ENCODE results near the gene LRFN4. TPM values are rescaled to one million over a fixed set of nuclear protein-coding genes. Genes with fewer than 3 reads are reported as not detected.

LRFN4 gene
- total RNA-seq, 4 donors from 2014 or later, result 7.1 to 17.5 (median 9.2) TPM

DNA sequence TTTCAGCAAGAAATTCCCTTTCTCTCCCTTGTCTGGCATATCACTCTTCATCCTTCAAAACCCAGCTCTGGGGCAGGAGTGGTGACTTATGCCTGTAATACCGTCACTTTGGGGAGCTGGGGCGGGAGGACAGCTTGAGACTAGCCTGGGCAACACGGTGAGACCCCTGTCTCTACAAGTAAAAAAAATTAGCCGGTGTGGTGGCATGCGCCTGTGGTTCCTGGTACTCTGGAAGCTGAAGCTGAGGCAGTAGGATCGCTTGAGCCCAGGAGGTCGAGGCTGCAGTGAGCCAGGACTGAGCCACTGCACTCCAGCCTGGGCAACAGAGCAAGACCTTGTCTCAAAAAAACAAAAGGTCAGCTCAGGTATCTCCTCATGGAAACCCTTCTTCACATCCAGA, 15.0 kb upstream of the LRFN4 start:
- TF ChIP-seq, protein P1, sequence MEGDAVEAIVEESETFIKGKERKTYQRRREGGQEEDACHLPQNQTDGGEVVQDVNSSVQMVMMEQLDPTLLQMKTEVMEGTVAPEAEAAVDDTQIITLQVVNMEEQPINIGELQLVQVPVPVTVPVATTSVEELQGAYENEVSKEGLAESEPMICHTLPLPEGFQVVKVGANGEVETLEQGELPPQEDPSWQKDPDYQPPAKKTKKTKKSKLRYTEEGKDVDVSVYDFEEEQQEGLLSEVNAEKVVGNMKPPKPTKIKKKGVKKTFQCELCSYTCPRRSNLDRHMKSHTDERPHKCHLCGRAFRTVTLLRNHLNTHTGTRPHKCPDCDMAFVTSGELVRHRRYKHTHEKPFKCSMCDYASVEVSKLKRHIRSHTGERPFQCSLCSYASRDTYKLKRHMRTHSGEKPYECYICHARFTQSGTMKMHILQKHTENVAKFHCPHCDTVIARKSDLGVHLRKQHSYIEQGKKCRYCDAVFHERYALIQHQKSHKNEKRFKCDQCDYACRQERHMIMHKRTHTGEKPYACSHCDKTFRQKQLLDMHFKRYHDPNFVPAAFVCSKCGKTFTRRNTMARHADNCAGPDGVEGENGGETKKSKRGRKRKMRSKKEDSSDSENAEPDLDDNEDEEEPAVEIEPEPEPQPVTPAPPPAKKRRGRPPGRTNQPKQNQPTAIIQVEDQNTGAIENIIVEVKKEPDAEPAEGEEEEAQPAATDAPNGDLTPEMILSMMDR (IDR thresholded peaks at IDR 0.05), result no peak
- TF ChIP-seq EP300 (IDR thresholded peaks at IDR 0.05) (no peak), POLR2A (IDR thresholded peaks at IDR 0.05) (no peak), POLR2AphosphoS5 (IDR thresholded peaks at IDR 0.05) (no peak)
- no peaks in the 10 kb centered on the region for H3K9me3 ChIP-seq
- peak overlapping the region in 2 of 4 donors; percentile 98 for H3K27ac ChIP-seq
- peaks cover 0 to 41% of the 10 kb centered on the region in 2 donors for H3K36me3 ChIP-seq
- no peak for ATAC-seq
- 80 to 83% methylated on average over 1 to 5 of the region's 7 CpGs for WGBS, 2 donors (ENCODE audit: low coverage in 1 of 2)
- peaks cover 3 to 54% (median 20%) of the 10 kb centered on the region in 3 donors for H3K4me1 ChIP-seq
- no peaks in the 10 kb centered on the region for H3K27me3 ChIP-seq
- peak overlapping the region; percentile 80 to 93 for H3K4me3 ChIP-seq

DNA sequence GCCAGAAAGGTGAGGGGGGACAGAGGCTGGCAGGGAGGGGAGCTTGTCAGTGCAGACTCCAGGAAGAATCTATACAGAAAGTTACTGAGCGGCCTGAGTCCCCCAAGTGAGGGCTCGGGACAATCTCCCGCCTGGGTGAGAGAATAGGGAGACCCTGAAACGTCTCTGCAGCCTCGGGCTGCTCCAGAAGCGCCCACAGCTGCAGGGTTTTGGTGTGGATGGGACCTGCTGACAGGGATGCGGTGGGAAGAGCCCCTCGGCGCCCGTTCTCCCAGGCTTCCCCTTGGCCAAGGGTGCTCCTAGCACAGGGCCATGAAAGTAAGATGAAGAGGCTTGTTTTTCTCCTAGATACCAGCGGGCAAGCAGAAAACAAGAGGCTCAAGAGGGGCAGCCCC, 14.4 kb upstream of the LRFN4 start:
- ATAC-seq, result no peak
- H3K4me1 ChIP-seq, result peaks cover 3 to 54% (median 20%) of the 10 kb centered on the region in 3 donors
- H3K4me3 ChIP-seq, result peak overlapping the region; percentile 80 to 93
- TF ChIP-seq, protein P1 (IDR thresholded peaks at IDR 0.05), result no peak
- TF ChIP-seq POLR2AphosphoS5 (IDR thresholded peaks at IDR 0.05), result no peak
- no peak for TF ChIP-seq EP300 (IDR thresholded peaks at IDR 0.05)
- no peak for TF ChIP-seq POLR2A (IDR thresholded peaks at IDR 0.05)
- peaks cover 0 to 47% of the 10 kb centered on the region in 2 donors for H3K36me3 ChIP-seq
- peak overlapping the region; percentile 97 to 99 (median 98) for H3K27ac ChIP-seq
- WGBS, 2 donors (ENCODE audit: low coverage in 1 of 2), result 3 to 4% methylated on average over 5 of the region's 11 CpGs
- no peaks in the 10 kb centered on the region for H3K27me3 ChIP-seq
- no peaks in the 10 kb centered on the region for H3K9me3 ChIP-seq

DNA sequence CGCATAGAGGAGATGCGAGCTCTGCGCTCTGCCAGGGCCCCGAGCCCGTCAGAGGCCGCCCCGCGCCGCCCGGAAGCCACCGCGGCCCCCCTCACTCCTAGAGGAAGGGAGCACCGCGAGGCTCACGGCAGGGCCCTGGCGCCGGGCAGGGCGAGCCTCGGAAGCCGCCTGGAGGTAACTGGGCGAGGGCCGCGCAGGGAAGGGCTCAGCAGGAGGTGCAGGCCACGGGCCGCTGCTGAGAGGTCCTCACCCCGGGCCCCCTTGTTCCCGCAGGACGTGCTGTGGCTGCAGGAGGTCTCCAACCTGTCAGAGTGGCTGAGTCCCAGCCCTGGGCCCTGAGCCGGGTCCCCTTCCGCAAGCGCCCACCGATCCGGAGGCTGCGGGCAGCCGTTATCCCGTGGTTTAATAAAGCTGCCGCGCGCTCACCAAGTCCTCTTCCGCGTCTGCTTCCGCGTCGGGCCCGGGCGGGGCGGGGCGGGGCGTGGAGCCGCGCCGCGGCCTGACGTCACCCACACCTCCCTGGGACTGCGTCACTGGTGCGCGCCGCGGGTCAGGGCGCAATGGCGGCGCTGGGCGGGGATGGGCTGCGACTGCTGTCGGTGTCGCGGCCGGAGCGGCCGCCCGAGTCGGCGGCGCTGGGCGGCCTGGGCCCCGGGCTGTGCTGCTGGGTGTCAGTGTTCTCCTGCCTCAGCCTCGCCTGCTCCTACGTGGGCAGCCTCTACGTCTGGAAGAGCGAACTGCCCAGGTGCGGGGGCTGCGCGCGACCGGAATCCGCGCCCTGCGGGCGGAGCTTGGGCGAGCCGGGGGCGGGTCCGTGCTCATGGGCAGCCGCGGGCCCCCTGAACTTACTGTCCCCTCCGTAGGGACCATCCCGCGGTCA, 13.7 kb upstream of the LRFN4 start, which contains the start of gene RCE1:
TSS of gene RCE1 (plus strand) at position 546 of the 880 bp plus-strand sequence. CDS start at position 561, 15 bp downstream.
- peaks cover 0 to 48% of the 10 kb centered on the region in 2 donors for H3K36me3 ChIP-seq
- H3K9me3 ChIP-seq, result no peaks in the 10 kb centered on the region
- WGBS, 2 donors (ENCODE audit: low coverage in 1 of 2), result no CpG with 5 or more reads among the region's 98 CpGs
- peak within 1 kb of the TSS; percentile 80 to 93 for H3K4me3 ChIP-seq
- peak within 1 kb of the TSS; percentile 97 to 99 (median 98) for H3K27ac ChIP-seq
- TF ChIP-seq EP300 (IDR thresholded peaks at IDR 0.05), result no peak
- peak; percentile 97 to 98 for TF ChIP-seq POLR2A (IDR thresholded peaks at IDR 0.05)
- TF ChIP-seq POLR2AphosphoS5 (IDR thresholded peaks at IDR 0.05), result peak; percentile 96
- TF ChIP-seq, protein P1 (IDR thresholded peaks at IDR 0.05), result peak in 2 of 4 experiments; percentile 4 to 13
- H3K27me3 ChIP-seq, result no peaks in the 10 kb centered on the region
- peak; percentile 96 for ATAC-seq
- peaks cover 3 to 54% (median 20%) of the 10 kb centered on the region in 3 donors for H3K4me1 ChIP-seq

DNA sequence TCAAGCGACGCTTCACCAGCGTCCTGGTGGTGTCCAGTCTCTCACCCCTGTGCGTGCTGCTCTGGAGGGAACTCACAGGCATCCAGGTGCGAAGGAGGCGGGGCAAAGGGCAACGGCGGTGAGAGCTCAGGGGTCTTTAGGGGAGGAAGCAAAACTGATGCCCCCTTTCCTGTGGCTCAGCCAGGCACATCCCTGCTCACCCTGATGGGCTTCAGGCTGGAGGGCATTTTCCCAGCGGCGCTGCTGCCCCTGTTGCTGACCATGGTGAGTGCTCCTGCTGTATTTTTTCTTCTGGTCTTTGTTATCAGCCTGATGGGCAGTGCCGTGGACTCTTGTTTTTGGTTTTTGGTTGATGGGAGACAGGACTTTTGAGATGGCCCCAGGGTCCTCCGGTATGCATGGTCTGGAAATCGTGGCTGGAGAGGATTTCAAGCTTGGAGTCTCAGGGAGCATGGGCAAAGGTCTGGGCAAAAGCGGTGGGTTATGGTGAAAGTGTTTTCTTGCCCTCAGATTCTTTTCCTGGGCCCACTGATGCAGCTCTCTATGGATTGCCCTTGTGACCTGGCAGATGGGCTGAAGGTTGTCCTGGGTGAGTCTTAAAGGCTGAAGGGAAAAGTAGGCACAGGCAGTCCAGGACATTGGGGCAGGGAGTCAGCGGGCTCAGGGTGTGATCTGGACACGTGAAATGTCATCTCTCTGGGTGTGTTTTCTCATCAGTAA, 12.9 kb upstream of the LRFN4 start:
- WGBS, 2 donors (ENCODE audit: low coverage in 1 of 2), result 12 to 29% methylated on average over 4 to 9 of the region's 16 CpGs
- TF ChIP-seq EP300 (IDR thresholded peaks at IDR 0.05), result no peak
- no peak for TF ChIP-seq POLR2AphosphoS5 (IDR thresholded peaks at IDR 0.05)
- TF ChIP-seq, protein P1 (IDR thresholded peaks at IDR 0.05), result no peak
- TF ChIP-seq POLR2A (IDR thresholded peaks at IDR 0.05), result no peak
- Histone ChIP-seq H3K4me3 (peak overlapping the region; percentile 80 to 93), H3K9me3 (no peaks in the 10 kb centered on the region), H3K27me3 (no peaks in the 10 kb centered on the region), H3K27ac (peak overlapping the region; percentile 97 to 99 (median 98)), H3K36me3 (peaks cover 0 to 50% of the 10 kb centered on the region in 2 donors), H3K4me1 (peaks cover 3 to 54% (median 20%) of the 10 kb centered on the region in 3 donors)
- no peak for ATAC-seq
